Activated CD8-positive, alpha-beta memory T cell treated with anti-CD3 and anti-CD28 coated beads, Interleukin-2, amount 50 U/mL, for 4 hours (primary cell): Measurements from ENCODE around the gene TMEM161A.
"Not testable (repeated sequence)": the region's sequence is repeated elsewhere in the genome, so short reads cannot be mapped to it uniquely, and the experiment has no call there.

ENCODE experiments used
- DNase-seq: peaks from one replicate; pipeline ENCODE4 v3.0.0-alpha.2; 2020

Gene TMEM161A

GRCh38 chr19:19154768-19155494 is 16.7 kb upstream of the TMEM161A start:
- no peak for DNase-seq

- DNase-seq, result no peak
These were observed 14.5 kb upstream of the TMEM161A start for GRCh38 chr19:19152668-19153384.

- DNase-seq, result no peak
These were observed 13.1 kb upstream of the TMEM161A start for GRCh38 chr19:19151418-19151817.

DNA sequence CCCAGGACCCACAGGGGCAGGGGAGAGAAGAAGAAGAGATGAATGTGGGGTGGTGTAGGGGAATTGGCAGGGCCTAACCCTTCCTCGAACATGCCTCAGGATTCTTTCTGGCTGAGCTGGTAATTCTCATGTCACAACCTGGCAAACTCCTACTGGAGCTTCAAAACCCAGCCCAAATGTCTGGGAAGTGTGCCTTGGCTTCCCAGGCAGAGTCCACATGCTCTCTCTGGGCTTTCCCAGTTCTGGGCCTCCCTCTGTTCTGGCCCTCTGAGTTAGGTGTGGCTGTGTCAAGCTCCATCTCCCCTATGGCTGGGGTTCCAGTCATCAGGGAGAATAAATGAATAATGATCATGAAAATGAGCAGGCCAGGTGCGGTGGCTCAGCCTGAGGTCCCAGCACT is 11.2 kb upstream of the TMEM161A start:
- DNase-seq, result no peak

- DNase-seq, result not testable (repeated sequence)
These were observed 10.2 kb upstream of the TMEM161A start for GRCh38 chr19:19148504-19148903.

- no peak for DNase-seq
These were observed 9.1 kb upstream of the TMEM161A start for GRCh38 chr19:19147344-19147743.

DNA sequence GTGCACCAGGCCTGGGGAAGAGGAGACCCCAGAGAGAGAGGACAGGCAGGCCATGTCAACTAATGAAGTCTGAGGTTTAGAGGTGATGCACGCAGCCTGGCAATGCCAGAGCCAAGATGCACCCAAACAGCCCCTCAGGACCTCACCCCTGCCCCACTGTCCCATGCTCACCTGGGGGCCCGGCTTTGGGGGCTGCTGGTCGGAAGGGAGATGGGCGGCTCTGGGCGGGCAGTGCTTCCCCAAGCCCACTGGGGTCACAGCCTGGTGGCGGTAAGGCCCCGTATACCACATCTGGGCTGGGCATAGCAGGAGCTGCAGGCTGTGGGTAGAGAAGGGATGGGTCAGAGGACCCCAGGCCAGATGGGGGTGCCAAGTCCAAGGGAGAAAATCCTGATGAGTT is 8.6 kb upstream of the TMEM161A start:
- no peak for DNase-seq

DNA sequence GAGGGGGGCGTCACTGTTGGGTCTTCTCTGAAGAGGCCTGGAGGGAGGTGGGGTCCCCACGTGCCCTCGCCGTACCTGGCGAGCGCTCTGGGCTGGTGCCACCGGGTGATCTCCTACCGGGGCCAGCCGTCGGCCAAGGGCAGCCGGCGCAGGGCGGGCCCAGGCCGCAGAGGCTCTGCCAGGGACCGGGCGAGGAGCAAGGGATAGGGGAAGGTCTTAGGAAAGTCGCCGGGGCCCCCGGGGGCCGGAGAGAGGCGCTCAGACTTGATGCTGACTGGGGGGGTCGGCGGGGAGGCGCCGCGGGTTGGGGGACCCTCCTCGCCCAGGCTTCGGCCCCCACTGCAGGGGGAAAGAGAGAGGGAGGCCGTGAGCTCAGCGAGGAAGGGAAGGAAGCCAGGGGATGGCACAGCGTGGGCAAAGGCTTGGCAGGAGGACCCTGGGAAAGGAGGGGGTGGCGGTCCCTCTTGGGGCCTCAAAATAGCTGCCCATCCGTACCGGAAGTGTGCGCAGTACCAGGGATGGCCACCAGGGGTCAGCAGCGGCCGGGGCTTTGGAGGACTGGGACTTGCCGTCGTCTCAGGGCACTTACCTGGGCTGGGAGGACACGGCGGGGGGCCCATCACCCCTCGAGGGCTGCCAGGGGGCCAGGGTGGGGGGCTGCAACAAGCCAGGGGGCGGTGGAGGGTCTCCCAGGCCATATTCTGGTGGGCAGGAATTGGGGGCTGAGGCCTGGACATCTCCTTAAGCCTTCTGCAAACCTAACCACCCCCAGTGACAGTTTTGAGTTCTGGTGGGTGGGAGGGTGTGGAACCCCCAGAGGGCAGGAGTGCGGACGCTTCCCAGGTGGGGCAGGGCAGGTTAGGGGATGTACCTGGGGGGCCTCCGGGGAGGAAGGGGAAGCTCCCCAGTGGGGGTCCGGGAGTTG is 7.7 kb upstream of the TMEM161A start:
- DNase-seq, result peak; percentile 86

DNA sequence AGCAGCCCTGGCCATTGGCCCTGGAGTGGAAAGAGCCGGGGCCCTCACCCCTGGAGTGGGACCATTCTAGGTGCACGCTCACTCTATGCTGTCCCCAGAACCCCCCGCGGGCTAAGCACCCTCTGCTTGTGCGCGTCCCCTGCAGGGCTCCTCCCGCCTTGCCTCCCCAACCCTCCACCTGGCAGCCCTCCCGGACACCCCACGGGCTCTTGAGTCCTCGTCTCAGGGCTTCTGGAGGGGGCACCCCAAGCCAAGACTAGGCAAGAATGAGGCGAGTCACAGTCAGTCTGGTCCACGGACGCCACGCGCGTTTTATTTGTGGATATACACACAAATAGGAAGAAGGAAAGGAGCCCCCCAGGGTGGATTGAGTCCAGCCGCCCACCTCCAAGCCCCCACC is 7.0 kb upstream of the TMEM161A start:
- no peak for DNase-seq

DNA sequence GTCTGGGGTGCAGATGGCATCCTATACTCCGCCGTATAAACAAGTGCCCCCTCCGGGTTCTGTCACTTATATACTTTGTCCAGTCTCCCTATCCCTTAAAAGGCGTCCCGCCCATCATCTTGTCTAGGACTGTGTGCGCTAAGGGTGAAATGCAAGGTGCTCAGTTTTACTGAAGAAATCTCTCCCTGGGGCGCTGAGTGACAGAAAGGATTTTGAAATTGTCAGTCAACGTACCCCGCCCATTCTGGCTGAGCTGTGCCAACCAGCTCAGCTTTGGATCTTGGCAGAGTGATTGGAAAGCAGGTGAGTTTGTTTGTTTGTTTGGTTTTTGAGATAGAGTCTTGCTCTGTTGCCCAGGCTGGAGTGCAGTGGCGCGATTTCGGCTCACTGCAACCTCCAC is 4.1 kb upstream of the TMEM161A start:
- no peak for DNase-seq

GRCh38 chr19:19140476-19140875 is 2.2 kb upstream of the TMEM161A start:
- DNase-seq, result no peak

GRCh38 chr19:19139876-19140229 is 1.6 kb upstream of the TMEM161A start:
- DNase-seq, result no peak

GRCh38 chr19:19137556-19138108 is 646 bp downstream of the TMEM161A start:
- no peak for DNase-seq

- not testable (repeated sequence) for DNase-seq
These were observed 2.6 kb downstream of the TMEM161A start for GRCh38 chr19:19135713-19136112.

DNA sequence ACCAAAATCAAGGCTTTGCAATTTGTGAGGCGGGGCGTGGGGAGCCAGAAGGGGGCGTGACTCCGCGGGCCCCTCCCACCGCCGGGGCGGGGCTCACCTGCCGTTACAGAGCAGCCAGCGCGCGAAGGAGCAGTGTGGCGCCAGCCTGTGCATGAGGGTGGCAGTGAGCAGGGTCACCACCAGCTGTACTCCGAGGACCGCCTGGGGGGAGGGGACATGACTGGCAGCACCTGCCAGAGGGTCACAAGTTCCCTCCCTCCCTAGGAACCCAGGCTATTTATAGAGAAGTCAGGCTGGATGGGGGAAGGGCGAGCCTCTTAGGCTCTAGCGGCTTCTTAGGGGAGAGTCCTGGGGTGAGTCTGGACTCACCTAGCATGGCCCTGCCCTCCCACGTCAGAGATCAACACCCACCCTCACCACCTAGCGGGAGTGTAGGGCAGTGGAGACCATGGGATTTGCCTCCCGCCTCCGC is 3.6 kb downstream of the TMEM161A start:
- DNase-seq, result peak; percentile 44

DNA sequence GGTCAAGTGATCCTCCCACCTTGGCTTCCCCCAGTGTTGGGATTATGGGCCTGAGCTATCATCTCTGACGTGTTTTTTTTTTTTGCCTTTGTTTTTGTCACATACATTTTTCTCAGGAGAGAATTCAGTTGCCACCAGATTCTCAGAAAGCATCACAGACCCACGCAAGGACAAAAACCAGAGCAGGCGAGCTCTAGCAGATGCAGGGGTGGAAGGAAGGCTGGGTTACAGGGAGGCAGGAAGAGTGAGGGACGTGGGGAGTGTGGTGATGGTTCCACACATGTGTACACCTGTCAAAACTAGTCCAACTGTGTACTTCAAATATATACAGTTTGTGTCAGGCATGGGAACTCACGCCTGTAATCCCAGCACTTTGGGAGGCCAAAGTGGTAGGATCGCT is 4.3 kb downstream of the TMEM161A start:
- no peak for DNase-seq

GRCh38 chr19:19132912-19133311 is 5.4 kb downstream of the TMEM161A start:
- no peak for DNase-seq

GRCh38 chr19:19131989-19132388 is 6.3 kb downstream of the TMEM161A start:
- DNase-seq, result no peak

DNA sequence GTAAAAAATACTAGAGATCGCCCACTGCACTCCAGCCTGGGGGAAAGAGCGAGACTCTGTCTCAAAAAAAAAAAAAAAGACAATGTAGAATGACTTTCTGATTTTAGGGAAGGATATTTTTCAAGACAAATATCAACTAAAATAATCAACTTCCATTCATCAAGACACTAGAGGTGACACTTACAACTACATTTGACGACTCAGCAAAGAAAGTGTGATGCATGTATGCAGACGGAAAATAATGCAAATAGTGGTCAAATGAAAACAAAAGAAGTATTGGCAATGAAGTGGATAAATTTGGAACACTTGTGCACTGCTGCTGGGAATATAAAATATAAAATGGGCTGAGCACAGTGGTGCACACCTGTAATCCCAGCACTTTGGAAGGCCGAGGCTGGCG is 12.2 kb downstream of the TMEM161A start:
- DNase-seq, result no peak

- no peak for DNase-seq
These were observed 14.9 kb downstream of the TMEM161A start for GRCh38 chr19:19123386-19123785.

DNA sequence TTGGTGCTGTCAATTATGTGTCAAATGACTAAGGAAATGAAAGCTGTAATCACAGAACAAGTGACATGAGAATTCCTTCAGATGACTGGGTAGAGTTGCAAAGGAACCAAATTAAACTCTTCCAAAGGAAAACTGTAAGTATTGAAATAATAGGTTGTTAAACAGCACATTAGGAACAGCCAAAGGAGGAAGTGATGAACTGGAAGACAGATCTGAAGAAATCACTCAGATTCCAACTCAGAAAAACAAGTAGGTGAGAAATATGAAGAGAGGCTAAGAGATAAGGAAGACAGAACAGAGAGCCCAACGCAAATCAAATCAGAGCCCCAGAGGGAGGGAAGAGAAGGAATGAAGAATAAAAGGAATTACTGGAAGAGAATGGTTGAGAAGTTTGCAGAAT is 15.4 kb downstream of the TMEM161A start:
- no peak for DNase-seq

DNA sequence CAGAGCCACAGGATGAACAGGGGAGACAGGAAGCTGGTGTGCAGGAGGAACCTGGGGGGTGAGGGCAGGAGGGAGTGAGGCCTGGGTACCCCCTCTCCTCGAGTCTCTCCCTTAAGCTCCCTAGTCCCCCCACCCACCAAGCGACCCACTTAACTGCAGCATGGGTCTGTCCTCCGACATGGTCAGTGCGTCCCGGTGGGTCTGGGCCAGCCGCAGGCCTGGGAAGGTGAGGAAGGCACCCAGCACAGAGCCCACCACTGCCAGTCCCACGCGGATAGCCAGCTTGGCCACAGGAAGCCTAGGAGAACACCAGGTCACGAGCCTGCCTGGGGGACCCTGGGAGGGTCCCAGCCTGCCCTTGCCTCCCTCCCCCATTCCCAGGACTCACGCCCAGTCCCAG is 16.9 kb downstream of the TMEM161A start:
- DNase-seq, result no peak
